ENCODE data around the gene PLEKHH2.
"Not testable (repeated sequence)": the region's sequence is repeated elsewhere in the genome, so short reads cannot be mapped to it uniquely, and the experiment has no call there.

Gene PLEKHH2

DNA sequence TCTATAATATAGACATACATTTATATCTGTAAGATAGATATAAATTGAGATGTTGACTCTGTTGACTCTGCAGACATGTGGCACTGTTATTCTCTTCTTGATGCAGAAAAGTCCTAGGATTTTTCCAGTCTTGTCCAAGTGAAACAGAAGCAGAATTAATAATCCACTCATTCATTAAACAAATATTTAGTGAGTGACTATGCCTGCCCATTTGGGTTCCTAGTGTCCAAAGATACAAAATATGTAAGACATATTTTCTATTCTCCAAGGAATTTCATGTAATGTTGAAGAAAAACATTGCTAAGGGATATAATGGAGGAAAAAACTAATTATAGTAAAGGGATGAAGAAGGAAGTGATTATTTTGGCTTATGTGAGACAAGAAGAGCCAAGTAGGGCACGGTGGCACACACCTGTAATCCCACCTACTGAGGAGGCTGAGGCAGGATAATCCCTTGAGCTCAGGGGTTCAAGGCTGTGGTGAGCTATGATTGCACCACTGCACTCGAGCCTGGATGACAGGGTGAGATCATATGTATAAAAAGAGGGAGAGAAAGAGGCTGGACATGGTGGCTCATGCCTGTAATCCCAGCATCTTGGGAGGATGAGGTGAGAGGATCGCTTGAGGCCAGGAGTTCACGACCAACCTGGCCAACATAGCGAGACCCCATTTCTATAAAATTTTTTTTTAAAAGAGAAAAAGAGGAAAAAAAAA is 19.9 kb upstream of the PLEKHH2 start:
- no peak for TF ChIP-seq ZFX (IDR thresholded peaks at IDR 0.05)
- TF ChIP-seq, protein P1, sequence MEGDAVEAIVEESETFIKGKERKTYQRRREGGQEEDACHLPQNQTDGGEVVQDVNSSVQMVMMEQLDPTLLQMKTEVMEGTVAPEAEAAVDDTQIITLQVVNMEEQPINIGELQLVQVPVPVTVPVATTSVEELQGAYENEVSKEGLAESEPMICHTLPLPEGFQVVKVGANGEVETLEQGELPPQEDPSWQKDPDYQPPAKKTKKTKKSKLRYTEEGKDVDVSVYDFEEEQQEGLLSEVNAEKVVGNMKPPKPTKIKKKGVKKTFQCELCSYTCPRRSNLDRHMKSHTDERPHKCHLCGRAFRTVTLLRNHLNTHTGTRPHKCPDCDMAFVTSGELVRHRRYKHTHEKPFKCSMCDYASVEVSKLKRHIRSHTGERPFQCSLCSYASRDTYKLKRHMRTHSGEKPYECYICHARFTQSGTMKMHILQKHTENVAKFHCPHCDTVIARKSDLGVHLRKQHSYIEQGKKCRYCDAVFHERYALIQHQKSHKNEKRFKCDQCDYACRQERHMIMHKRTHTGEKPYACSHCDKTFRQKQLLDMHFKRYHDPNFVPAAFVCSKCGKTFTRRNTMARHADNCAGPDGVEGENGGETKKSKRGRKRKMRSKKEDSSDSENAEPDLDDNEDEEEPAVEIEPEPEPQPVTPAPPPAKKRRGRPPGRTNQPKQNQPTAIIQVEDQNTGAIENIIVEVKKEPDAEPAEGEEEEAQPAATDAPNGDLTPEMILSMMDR (conservative IDR thresholded peaks at IDR 0.05), result no peak
- H3K27ac ChIP-seq, result no peak overlapping the region

DNA sequence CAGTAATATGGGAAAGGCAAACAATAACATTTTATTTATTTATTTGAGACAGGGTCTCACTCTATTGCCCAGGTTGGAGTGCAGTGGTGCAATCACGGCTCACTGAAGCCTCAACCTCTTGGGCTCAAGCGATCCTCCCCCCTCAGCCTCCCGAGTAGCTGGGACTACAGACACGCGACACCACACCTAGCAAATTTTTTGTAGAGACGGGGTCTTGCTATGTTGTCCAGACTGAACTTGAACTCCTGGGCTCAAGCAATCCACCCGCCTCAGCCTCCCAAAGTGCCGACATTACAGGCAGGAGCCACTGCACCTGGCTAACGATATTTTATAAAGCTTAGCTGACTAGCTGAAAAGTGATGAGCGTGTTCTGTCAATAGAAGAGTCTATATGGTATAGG is 17.5 kb upstream of the PLEKHH2 start:
- no peak overlapping the region for H3K27ac ChIP-seq
- TF ChIP-seq, protein P1 (conservative IDR thresholded peaks at IDR 0.05), result no peak
- TF ChIP-seq ZFX (IDR thresholded peaks at IDR 0.05), result no peak

DNA sequence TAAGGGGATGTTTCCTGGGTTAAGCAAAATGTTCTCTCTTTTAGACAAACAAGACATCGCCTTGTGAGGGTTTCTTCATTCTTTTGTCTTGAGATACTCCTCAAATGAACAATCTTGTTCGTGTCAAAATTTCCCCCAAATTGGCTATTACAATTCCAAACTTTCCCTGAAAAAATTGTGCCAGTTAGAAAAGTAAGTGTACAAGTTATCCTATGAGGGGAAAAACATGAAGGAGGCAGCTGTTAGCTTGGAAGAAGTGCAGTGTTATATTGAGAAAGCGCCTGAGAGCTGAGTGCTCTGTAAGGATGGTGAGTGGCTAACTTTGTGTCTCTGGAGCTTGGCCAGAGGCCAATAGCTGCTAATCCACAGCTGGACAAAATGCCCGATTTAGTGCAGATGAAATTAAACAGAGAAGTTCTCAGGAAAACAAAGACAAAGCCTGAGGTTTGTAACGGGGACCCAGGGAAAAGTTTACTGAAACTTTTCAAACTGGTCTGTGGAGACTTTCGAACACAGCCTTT is 14.1 kb upstream of the PLEKHH2 start:
- TF ChIP-seq, protein P1 (conservative IDR thresholded peaks at IDR 0.05), result no peak
- no peak for TF ChIP-seq ZFX (IDR thresholded peaks at IDR 0.05)
- no peak overlapping the region for H3K27ac ChIP-seq

GRCh38 chr2:43631618-43632317 is 5.3 kb upstream of the PLEKHH2 start:
- no peak overlapping the region for H3K27ac ChIP-seq
- TF ChIP-seq, protein P1 (conservative IDR thresholded peaks at IDR 0.05), result no peak
- TF ChIP-seq ZFX (IDR thresholded peaks at IDR 0.05), result no peak

- TF ChIP-seq ZFX (IDR thresholded peaks at IDR 0.05), result no peak
- TF ChIP-seq, protein P1 (conservative IDR thresholded peaks at IDR 0.05), result no peak
- peak overlapping the region; percentile 59 for H3K27ac ChIP-seq
Measured at GRCh38 chr2:43634604-43635306, 2.3 kb upstream of the PLEKHH2 start.

DNA sequence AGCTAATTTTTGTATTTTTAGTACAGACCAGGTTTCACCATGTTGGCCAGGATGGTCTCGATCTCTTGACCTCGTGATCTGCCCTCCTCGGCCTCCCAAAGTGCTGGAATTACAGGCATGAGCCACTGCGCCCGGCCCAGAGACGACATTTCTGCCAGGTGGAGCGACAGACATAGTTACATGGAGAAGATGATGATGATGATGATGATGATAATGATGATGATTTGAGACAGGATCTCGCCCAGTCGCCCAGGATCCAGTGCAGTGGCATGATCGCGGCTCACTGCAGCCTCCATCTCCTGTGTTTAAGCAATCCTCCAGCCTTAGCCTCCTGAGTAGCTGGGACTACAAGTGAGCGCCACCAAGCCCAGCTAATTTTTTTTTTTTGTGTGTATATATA is 907 bp upstream of the PLEKHH2 start:
- not testable (repeated sequence) for H3K27ac ChIP-seq

DNA sequence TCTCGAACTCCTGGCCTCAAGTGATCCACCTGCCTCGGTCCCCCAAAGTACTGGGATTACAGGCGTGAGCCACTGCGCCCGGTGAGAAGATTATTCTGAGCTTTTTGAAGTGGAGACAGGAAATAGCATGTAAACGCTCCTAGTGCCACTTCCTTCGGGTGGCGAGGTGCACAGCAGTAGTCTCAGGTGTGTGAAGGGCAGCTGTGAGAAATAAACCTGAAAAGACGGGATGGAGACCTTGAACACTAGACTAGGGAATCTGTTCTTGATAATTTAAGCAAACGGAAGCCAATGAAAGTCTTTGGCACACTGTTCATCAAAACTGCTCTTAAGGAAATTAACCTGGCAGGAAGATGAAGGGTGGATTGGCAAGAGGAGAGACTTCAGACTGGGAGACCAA is 439 bp upstream of the PLEKHH2 start:
- TF ChIP-seq, protein P1 (conservative IDR thresholded peaks at IDR 0.05), result no peak
- no peak for TF ChIP-seq ZFX (IDR thresholded peaks at IDR 0.05)
- H3K27ac ChIP-seq, result no peak overlapping the region

Data from C4-2B (cell line).